ENCODE results near the gene INTS7. TPM values are rescaled to one million over a fixed set of nuclear protein-coding genes. Genes with fewer than 3 reads are reported as not detected.
A peak's percentile ranks its signal among the peaks of the same experiment; 100 is the strongest.
"Not testable (repeated sequence)": the region's sequence is repeated elsewhere in the genome, so short reads cannot be mapped to it uniquely, and the experiment has no call there.

Gene INTS7
- total RNA-seq, 1 donor from 2014 or later = 15.8 TPM

- no peak for DNase-seq
Measured at GRCh38 chr1:212037900-212038299, 2.5 kb upstream of the INTS7 start.

DNA sequence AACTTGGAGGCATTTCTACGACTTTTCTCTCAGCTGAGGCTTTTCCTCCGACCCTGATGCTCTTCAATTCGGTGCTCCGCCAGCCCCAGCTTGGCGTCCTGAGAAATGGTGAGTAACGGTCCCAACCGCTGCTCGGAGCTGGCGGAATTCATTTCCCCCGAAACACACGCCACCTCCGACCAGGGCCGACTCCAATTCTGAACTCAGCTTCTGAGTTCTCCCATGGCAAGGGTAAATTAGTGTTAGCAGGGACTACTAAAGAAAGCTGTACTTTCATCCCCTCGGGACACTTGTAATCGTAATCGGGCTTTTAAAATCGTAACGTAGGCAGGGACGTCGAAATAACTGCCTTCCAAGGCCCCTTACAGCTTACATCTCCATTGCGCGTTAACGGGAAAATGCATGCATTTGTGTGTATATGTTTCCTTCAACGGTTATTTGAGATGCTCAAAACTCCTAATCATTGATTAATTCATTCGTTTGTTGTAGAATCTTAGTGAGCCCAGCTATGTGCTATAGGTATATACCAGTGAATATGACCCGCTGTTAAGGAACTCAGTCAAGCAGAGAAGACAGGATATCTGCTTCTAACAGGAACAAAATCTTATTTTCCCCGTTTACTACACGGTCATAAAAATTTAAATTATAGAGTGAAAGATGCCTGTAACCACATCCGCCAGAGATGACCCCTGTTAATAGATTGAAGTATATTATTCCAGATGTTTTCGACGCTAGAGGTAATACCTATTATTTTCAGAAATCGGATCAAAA lies 663 bp upstream of the INTS7 start:
- no peak for DNase-seq

GRCh38 chr1:212034516-212035122 lies 738 bp downstream of the INTS7 start:
- no peak for DNase-seq

DNA sequence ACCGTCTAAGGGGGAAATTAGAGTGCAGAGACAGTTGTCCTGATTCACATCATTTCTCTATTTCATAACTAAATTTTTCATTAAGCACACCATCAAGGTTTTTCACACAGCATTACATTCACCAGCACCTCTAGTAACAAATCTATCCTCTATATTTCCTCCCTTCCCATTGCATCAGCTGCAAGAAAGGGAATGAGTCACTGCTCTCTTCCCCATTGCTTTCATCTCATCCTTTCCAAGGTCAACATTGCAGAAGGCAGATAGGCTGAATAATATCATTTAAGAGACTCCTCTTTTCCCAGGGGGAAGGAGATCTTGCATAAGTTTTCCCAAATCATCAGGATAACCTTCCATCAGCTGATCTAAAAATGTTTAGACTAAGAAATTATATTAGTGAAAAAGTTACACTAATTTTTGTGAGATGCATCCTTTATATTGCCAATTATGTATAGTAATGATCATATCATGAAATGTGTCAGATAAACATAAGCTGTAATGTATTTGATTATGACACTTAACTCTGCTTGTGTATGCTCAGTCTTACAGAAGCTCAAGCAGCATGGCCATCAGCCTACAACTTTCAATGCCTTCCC lies 4.3 kb downstream of the INTS7 start:
- no peak for DNase-seq

DNA sequence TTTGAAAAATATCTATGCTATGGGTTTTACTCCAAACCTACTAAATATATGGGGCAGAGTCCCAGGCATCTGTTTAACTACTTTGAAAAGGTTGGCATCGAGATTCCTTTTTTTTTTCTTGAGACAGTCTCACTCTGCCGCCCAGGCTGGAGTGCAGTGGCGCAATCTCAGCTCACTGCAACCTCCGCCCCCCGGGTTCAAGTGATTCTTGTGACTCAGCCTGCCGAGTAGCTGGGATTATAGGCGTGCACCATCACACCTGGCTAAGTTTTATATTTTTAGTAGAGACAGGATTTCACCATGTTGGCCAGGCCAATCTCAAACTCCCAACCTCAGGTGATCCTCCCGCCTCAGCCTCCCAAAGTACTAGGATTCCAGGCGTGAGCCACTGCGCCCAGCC lies 7.6 kb downstream of the INTS7 start:
- not testable (repeated sequence) for DNase-seq

GRCh38 chr1:212024469-212025149 lies 10.7 kb downstream of the INTS7 start:
- DNase-seq = no peak

- not testable (repeated sequence) for DNase-seq
Measured at GRCh38 chr1:212022908-212023307, 12.4 kb downstream of the INTS7 start.

GRCh38 chr1:212021563-212021962 lies 13.8 kb downstream of the INTS7 start:
- DNase-seq = no peak

- no peak for DNase-seq
Measured at GRCh38 chr1:212020975-212021374, 14.4 kb downstream of the INTS7 start.

- DNase-seq = no peak
Measured at GRCh38 chr1:212013672-212014071, 21.7 kb downstream of the INTS7 start.

- peak; percentile 13 for DNase-seq
Measured at GRCh38 chr1:212012034-212012740, 23.2 kb downstream of the INTS7 start.

DNA sequence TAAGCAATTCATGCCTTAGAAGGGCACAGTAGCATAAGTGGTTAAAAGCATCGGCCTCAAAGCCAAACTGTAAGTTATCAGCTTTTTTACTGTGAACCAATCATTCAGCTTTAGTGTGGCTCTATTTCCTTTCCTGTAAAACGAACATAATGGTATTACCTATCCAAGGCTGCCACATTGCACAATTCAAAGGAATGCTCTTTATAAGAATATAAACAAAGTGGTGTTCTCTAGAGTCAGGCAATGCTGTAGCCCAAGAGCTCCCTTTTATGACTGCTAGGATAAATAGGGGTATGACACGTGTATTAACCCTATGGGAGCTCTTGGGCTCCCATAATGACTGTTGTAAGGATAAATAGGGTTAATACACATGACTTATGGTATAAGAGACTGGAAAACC lies 25.4 kb downstream of the INTS7 start:
- no peak for DNase-seq

DNA sequence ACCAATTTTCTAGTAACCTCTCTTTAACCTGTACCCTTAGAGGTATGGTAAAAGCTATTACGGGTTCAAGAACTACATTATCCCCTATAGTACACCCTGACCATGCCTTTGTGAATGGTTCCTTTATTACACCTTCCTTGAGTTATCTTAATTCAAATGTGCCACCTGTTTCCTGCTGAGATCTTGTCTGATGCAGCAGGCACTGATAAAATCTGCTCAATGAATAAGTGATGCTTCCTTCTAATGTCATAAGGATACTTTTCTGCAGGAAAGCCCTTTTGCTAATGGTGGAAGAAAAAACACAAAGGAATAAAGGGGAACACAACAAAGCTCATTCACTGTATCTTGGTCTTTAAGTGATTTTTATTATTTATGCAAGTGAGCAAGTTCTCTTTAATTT lies 25.8 kb downstream of the INTS7 start:
- no peak for DNase-seq

- peak; percentile 29 for DNase-seq
Measured at GRCh38 chr1:212007886-212008285, 27.5 kb downstream of the INTS7 start.

- no peak for DNase-seq
Measured at GRCh38 chr1:212007178-212007577, 28.2 kb downstream of the INTS7 start.

- no peak for DNase-seq
Measured at GRCh38 chr1:212004895-212005608, 30.3 kb downstream of the INTS7 start.

GRCh38 chr1:212002536-212002935 lies 32.8 kb downstream of the INTS7 start:
- no peak for DNase-seq

DNA sequence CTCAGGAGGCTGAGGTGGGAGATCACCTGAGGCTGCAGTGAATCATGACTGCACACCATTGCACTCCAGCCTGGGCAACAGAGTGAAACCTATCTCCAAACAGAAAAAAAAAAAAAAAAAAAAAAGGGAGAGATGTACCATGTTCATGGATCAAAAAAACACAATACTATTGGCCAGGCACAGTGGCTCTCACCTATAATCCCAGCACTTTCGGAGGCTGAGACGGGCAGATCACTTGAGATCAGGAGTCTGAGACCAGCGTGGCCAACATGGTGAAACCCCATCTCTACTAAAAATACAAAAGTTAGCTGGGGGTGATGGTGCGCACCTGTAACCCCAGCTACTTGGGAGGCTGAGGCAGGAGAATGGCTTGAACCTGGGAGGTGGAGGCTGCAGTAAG lies 37.9 kb downstream of the INTS7 start:
- not testable (repeated sequence) for DNase-seq

DNA sequence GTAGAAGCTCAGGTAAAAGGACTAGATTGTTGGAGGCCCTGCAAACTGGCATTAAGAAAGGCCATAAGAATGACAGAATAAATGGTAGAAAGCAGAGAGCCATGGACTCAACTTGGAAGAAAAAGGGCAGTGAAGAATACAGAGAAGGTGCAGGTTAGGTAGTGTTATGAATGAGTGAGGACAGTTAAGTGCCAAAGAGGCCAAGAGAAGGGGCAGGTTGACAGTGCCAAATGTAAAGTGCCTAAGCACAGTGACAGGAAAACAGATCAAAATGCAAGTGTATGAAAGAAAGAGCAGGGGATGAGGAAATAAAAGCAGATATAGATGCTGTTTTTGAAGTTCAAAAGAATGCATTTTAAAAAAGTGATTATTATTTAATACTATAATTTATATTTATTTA lies 43.7 kb downstream of the INTS7 start:
- no peak for DNase-seq

GRCh38 chr1:211986628-211987254 lies 48.6 kb downstream of the INTS7 start:
- no peak for DNase-seq

GRCh38 chr1:211985556-211986264 lies 49.6 kb downstream of the INTS7 start:
- no peak for DNase-seq

Measured in skin of body (tissue), 2 donors.